ENCODE data around the gene SLC51A. TPM values are rescaled to one million over a fixed set of nuclear protein-coding genes. Genes with fewer than 3 reads are reported as not detected.

SLC51A gene
- total RNA-seq, 2 donors from 2014 or later, result 0.46 to 86.3 TPM

- intact Hi-C loops (cut with DNase I, micrococcal nuclease), result no loop called here
- ATAC-seq (peak; percentile 51), DNase-seq (no peak)
These were observed 52.2 kb downstream of the SLC51A start for GRCh38 chr3:196268284-196269163.

GRCh38 chr3:196270499-196270898 is 54.2 kb downstream of the SLC51A start:
- DNase-seq (no peak), ATAC-seq (no peak)
- intact Hi-C loops (cut with DNase I, micrococcal nuclease), result no loop called here

DNA sequence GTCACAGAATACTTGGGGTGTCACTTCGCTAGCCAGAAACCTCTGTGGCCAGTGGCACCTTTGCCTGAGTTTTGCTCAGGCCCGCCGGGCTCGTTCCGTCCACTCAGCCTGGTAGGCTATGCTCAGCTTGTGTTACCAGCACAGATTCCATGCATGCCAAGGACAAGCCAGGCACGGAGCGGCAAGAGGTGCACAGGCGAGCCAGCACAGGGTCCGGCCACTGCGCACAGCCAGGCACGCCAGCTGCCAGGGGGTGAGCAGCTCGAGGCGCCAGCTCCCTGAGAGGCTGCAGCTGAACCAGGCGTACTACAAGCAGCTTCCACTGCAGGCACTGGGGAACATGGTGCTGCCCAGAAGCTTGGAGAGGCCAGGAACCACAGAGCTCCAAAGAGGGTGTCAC is 56.5 kb downstream of the SLC51A start:
- ATAC-seq (no peak), DNase-seq (no peak)
- intact Hi-C loops (cut with DNase I, micrococcal nuclease), result no loop called here

- intact Hi-C loops (cut with DNase I, micrococcal nuclease), result no loop called here
- ATAC-seq, result peak; percentile 20
- DNase-seq, result no peak
These were observed 57.3 kb downstream of the SLC51A start for GRCh38 chr3:196273655-196274054.

DNA sequence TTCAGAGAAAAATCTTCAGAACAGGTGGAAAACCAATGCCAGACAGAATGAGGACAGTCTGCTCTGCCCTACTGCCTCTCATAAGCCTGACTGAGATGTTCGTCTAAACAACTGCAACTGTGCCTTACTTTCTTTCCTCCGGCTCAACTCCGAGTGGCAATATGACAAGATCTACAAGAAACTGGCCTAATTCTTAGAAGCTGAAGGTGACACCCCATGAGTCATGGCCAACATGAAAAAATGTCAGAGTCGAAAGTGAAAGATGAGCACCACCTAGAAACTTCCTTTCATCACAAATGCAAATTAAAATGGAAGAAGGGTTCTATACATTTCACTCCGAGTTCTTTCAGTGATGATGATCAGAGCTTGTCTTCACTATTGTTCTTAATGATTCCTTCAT is 58.3 kb downstream of the SLC51A start:
- DNase-seq, result no peak
- ATAC-seq, result no peak
- intact Hi-C loops (cut with DNase I, micrococcal nuclease), result no loop called here

- intact Hi-C loops (cut with DNase I, micrococcal nuclease), result no loop called here
- DNase-seq (no peak), ATAC-seq (no peak)
These were observed 58.8 kb downstream of the SLC51A start for GRCh38 chr3:196275126-196275525.

GRCh38 chr3:196280689-196281440 is 64.5 kb downstream of the SLC51A start:
- DNase-seq (no peak), ATAC-seq (peak; percentile 33)
- intact Hi-C loops (cut with DNase I, micrococcal nuclease), result no loop called here

DNA sequence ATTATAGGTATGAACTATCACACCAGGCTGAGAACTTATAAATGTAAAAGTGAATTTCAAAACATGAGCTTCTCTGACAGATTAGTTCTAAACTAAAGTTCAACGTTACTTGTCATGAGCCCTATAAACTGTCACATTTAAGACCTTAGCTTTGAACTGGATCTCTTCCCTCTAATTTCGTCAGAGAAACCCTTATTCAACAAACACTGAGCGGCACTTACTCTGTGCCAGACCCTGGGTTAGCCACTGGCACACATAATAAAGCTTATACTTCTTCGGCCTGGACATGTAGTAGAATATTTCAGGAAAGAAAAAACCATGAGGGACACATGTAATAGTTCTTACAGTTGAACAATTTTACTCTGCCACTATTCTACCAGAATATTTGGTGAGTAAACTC is 65.6 kb downstream of the SLC51A start:
- no peak for ATAC-seq
- DNase-seq, result no peak
- intact Hi-C loops (cut with DNase I, micrococcal nuclease), result no loop called here

Other genes starting within 250 kb of the SLC51A start
- 100 to 1,000 TPM; 416 to 595 TPM for gene TFRC, start 134.4 kb upstream of the SLC51A start, total RNA-seq
- not detected for gene ZDHHC19, start 5.1 kb upstream of the SLC51A start, total RNA-seq
- 10 to 100 TPM; 57.7 to 64.6 TPM for gene PCYT1A, start 71.2 kb downstream of the SLC51A start, total RNA-seq
- 1 to 10 TPM; 1.7 to 2.2 TPM for gene DYNLT2B, start 101.7 kb downstream of the SLC51A start, total RNA-seq
- gene TM4SF19, start 121.9 kb downstream of the SLC51A start, total RNA-seq, result not detected
- 10 to 100 TPM; 25.9 to 35.2 TPM for gene UBXN7, start 215.9 kb downstream of the SLC51A start, total RNA-seq

Measured in left colon (tissue), 2 donors.